GM19455 (cell line): ENCODE results near the gene SIPA1.
"Not testable (repeated sequence)": the region's sequence is repeated elsewhere in the genome, so short reads cannot be mapped to it uniquely, and the experiment has no call there.

Source experiments
- ATAC-seq: cut with Tn5 transposase; IDR thresholded peaks from one replicate; pipeline ENCODE4 v1.9.1; 2021; ENCODE audit not compliant: unreplicated experiment

Gene SIPA1

GRCh38 chr11:65658174-65659021 lies 20.5 kb downstream of the SIPA1 start:
- ATAC-seq: no peak

GRCh38 chr11:65660038-65660437 lies 22.1 kb downstream of the SIPA1 start:
- ATAC-seq: no peak

GRCh38 chr11:65660908-65661307 lies 23.0 kb downstream of the SIPA1 start:
- not testable (repeated sequence) for ATAC-seq

GRCh38 chr11:65661599-65662246 lies 23.8 kb downstream of the SIPA1 start:
- no peak for ATAC-seq

GRCh38 chr11:65662247-65662798 lies 24.4 kb downstream of the SIPA1 start:
- peak; percentile 12 for ATAC-seq

GRCh38 chr11:65662799-65663638 lies 25.1 kb downstream of the SIPA1 start, which contains the start of gene RELA:
TSS of gene RELA (minus strand) at chr11:65662916. CDS start at chr11:65662832, 84 bp downstream.
- ATAC-seq: peak; percentile 79

GRCh38 chr11:65663639-65664200 lies 25.8 kb downstream of the SIPA1 start:
- ATAC-seq: peak; percentile 16

- no peak for ATAC-seq
Measured at GRCh38 chr11:65672180-65672860, 34.4 kb downstream of the SIPA1 start.

GRCh38 chr11:65672982-65673381 lies 35.1 kb downstream of the SIPA1 start:
- ATAC-seq: no peak

GRCh38 chr11:65680192-65680743 lies 42.4 kb downstream of the SIPA1 start:
- no peak for ATAC-seq

- ATAC-seq: not testable (repeated sequence)
Measured at GRCh38 chr11:65683480-65683879, 45.6 kb downstream of the SIPA1 start.

- no peak for ATAC-seq
Measured at GRCh38 chr11:65685981-65686380, 48.1 kb downstream of the SIPA1 start.

- ATAC-seq: not testable (repeated sequence)
Measured at GRCh38 chr11:65691847-65692246, 53.9 kb downstream of the SIPA1 start.

- no peak for ATAC-seq
Measured at GRCh38 chr11:65692367-65692766, 54.5 kb downstream of the SIPA1 start.

GRCh38 chr11:65695459-65696241 lies 57.7 kb downstream of the SIPA1 start:
- ATAC-seq: no peak

- no peak for ATAC-seq
Measured at GRCh38 chr11:65696802-65697552, 59.1 kb downstream of the SIPA1 start.

- no peak for ATAC-seq
Measured at GRCh38 chr11:65698205-65698604, 60.3 kb downstream of the SIPA1 start.

- no peak for ATAC-seq
Measured at GRCh38 chr11:65699306-65699705, 61.4 kb downstream of the SIPA1 start.
